HG03139 (cell line): ENCODE data around the gene LGR6.

Source experiments
- ATAC-seq: cut with Tn5 transposase; IDR thresholded peaks from one replicate; pipeline ENCODE4 v1.9.1; 2021; ENCODE audit not compliant: unreplicated experiment

The LGR6 gene

DNA sequence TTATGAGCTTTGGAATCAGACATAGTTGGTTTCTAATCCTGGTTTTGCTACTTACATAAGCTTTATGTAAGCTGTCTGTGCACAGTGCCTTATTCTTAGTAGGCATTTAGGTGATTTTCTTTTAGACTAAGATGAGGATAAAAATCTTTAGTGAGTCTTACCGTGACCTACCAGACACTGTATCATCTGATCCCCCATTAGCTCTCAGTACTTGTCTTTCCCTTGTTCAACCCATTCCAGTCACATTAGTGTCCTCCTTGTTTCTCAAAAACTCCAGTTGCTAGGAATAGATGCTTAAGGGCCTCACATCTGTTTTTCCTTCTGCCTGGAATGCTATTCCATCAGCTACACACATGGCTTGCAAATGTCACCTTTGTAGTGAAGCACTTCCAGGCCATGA, 173.7 kb downstream of the LGR6 start:
- ATAC-seq: no peak
